ENCODE data around the gene FXYD3.
"Not testable (repeated sequence)": the region's sequence is repeated elsewhere in the genome, so short reads cannot be mapped to it uniquely, and the experiment has no call there.

The FXYD3 gene

GRCh38 chr19:35095667-35096368 is 19.8 kb upstream of the FXYD3 start:
- Histone ChIP-seq H3K27me3 (replicated peaks; ENCODE audit: control insufficient read depth, insufficient read depth, low read length, poor library complexity, severe bottlenecking) (no peaks in the 10 kb centered on the region), H3K9me3 (ENCODE audit: control insufficient read depth, low read length) (no peaks in the 10 kb centered on the region), H3K36me3 (ENCODE audit: control insufficient read depth, insufficient read depth, low read length) (no peaks in the 10 kb centered on the region), H3K4me3 (ENCODE audit: insufficient read depth, low read depth, low read length, poor library complexity, severe bottlenecking) (no peak overlapping the region), H3K4me1 (ENCODE audit: control insufficient read depth, insufficient read depth, low read length, poor library complexity, severe bottlenecking) (no peaks in the 10 kb centered on the region), H3K27ac (ENCODE audit: insufficient read depth, low read length, poor library complexity, severe bottlenecking) (no peak overlapping the region)
- DNase-seq = no peak

DNA sequence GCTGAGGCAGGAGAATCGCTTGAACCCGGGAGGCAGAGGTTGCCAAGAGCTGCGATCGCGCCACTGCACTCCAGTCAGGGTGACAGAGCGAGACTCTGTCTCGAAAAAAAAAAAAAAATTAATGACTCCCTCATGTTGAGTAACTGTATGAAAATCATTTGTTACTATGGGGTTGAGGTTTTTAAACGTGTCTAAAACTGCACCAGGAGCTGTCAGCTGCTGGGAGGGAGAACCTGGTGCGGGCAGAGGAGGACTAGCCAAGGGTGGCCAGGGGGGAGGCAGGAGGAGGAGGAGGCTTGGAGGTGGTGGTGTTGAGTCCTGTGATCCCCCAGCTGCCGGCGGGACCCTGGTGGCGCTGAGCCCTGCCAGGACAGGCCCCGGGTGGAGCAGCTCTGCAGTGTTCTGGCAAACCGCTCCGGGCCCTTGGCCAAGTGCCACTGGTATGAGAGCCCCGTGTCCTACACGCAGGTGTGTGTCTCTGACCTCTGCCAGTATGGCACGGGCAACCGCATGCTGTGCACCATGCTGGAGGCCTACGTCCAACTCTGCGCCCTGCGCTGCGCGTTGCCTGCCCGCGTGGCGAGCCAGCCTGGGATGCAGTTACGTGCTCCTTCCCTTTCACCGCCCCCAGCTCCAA is 17.1 kb upstream of the FXYD3 start:
- Histone ChIP-seq H3K4me3 (ENCODE audit: insufficient read depth, low read depth, low read length, poor library complexity, severe bottlenecking) (no peak overlapping the region), H3K36me3 (ENCODE audit: control insufficient read depth, insufficient read depth, low read length) (no peaks in the 10 kb centered on the region), H3K4me1 (ENCODE audit: control insufficient read depth, insufficient read depth, low read length, poor library complexity, severe bottlenecking) (no peaks in the 10 kb centered on the region), H3K27me3 (replicated peaks; ENCODE audit: control insufficient read depth, insufficient read depth, low read length, poor library complexity, severe bottlenecking) (no peaks in the 10 kb centered on the region), H3K9me3 (ENCODE audit: control insufficient read depth, low read length) (no peaks in the 10 kb centered on the region), H3K27ac (ENCODE audit: insufficient read depth, low read length, poor library complexity, severe bottlenecking) (no peak overlapping the region)
- DNase-seq = no peak

GRCh38 chr19:35099155-35099896 is 16.3 kb upstream of the FXYD3 start:
- Histone ChIP-seq H3K27ac (ENCODE audit: insufficient read depth, low read length, poor library complexity, severe bottlenecking) (no peak overlapping the region), H3K27me3 (replicated peaks; ENCODE audit: control insufficient read depth, insufficient read depth, low read length, poor library complexity, severe bottlenecking) (no peaks in the 10 kb centered on the region), H3K4me1 (ENCODE audit: control insufficient read depth, insufficient read depth, low read length, poor library complexity, severe bottlenecking) (no peaks in the 10 kb centered on the region), H3K36me3 (ENCODE audit: control insufficient read depth, insufficient read depth, low read length) (no peaks in the 10 kb centered on the region), H3K4me3 (ENCODE audit: insufficient read depth, low read depth, low read length, poor library complexity, severe bottlenecking) (no peak overlapping the region), H3K9me3 (ENCODE audit: control insufficient read depth, low read length) (no peaks in the 10 kb centered on the region)
- DNase-seq = no peak

GRCh38 chr19:35099897-35100275 is 15.7 kb upstream of the FXYD3 start:
- no peak for DNase-seq

DNA sequence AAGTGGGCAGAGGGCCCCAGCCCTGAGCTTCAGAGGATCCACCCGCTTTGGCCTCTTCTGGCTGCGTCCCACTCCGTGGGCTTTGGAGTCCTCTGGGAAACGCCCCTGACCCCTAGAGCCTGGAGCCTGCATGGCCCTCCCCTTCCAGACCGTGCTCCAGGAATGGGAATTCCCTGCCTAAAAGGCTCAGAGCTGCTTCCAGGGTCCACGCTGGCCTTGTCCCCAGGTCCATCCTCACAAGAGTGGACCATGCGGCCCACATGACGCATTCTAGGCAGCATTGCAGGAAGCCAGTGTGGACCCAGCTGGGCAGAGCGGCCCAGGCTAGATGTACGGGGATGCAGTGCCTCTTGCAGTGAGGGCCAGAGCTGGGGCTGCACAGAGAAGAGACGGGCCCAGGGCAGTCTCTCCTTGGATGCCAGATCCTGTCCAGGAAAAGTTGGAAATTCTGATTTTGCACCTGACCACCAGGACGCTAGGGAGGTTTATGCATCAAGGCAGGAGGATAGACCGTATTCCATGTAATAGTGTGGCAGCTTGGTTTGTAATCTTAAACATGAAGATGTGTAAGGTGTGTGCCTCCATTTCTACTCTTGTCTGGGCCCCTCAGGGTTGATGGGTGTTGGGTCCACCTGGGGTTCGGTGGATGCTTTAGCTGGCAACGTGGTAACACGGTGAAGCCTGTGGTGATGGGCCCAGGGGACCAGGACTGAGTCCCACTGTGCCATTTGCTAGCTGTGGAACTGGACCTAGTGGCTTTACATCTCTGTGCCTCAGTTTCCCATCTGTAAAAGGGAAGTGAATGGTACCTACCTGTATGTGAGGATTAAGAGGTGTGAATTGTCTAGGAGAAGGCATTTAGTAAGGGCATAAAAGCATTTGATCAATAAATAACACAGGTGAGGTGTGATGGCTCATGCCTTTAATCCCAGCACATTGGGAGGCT is 14.8 kb upstream of the FXYD3 start:
- H3K4me1 ChIP-seq (ENCODE audit: control insufficient read depth, insufficient read depth, low read length, poor library complexity, severe bottlenecking) = no peaks in the 10 kb centered on the region
- no peak for DNase-seq
- no peak overlapping the region for H3K27ac ChIP-seq (ENCODE audit: insufficient read depth, low read length, poor library complexity, severe bottlenecking)
- no peaks in the 10 kb centered on the region for H3K27me3 ChIP-seq (replicated peaks; ENCODE audit: control insufficient read depth, insufficient read depth, low read length, poor library complexity, severe bottlenecking)
- H3K9me3 ChIP-seq (ENCODE audit: control insufficient read depth, low read length) = no peaks in the 10 kb centered on the region
- H3K36me3 ChIP-seq (ENCODE audit: control insufficient read depth, insufficient read depth, low read length) = no peaks in the 10 kb centered on the region
- no peak overlapping the region for H3K4me3 ChIP-seq (ENCODE audit: insufficient read depth, low read depth, low read length, poor library complexity, severe bottlenecking)

More at GRCh38 chr19:35099897-35100275, 15.7 kb upstream of the FXYD3 start:
- Histone ChIP-seq H3K36me3 (ENCODE audit: control insufficient read depth, insufficient read depth, low read length) (no peaks in the 10 kb centered on the region), H3K9me3 (ENCODE audit: control insufficient read depth, low read length) (no peaks in the 10 kb centered on the region), H3K27ac (ENCODE audit: insufficient read depth, low read length, poor library complexity, severe bottlenecking) (no peak overlapping the region), H3K4me3 (ENCODE audit: insufficient read depth, low read depth, low read length, poor library complexity, severe bottlenecking) (no peak overlapping the region), H3K27me3 (replicated peaks; ENCODE audit: control insufficient read depth, insufficient read depth, low read length, poor library complexity, severe bottlenecking) (no peaks in the 10 kb centered on the region), H3K4me1 (ENCODE audit: control insufficient read depth, insufficient read depth, low read length, poor library complexity, severe bottlenecking) (no peaks in the 10 kb centered on the region)

- H3K36me3 ChIP-seq (ENCODE audit: control insufficient read depth, insufficient read depth, low read length); H3K9me3 ChIP-seq (ENCODE audit: control insufficient read depth, low read length); H3K4me1 ChIP-seq (ENCODE audit: control insufficient read depth, insufficient read depth, low read length, poor library complexity, severe bottlenecking); H3K4me3 ChIP-seq (ENCODE audit: insufficient read depth, low read depth, low read length, poor library complexity, severe bottlenecking); H3K27ac ChIP-seq (ENCODE audit: insufficient read depth, low read length, poor library complexity, severe bottlenecking); DNase-seq; H3K27me3 ChIP-seq (replicated peaks; ENCODE audit: control insufficient read depth, insufficient read depth, low read length, poor library complexity, severe bottlenecking): not testable (repeated sequence)
Observed at GRCh38 chr19:35101949-35102348, 13.7 kb upstream of the FXYD3 start.

GRCh38 chr19:35103614-35104013 is 12.0 kb upstream of the FXYD3 start:
- not testable (repeated sequence) for DNase-seq; H3K4me1 ChIP-seq (ENCODE audit: control insufficient read depth, insufficient read depth, low read length, poor library complexity, severe bottlenecking); H3K9me3 ChIP-seq (ENCODE audit: control insufficient read depth, low read length); H3K27ac ChIP-seq (ENCODE audit: insufficient read depth, low read length, poor library complexity, severe bottlenecking); H3K4me3 ChIP-seq (ENCODE audit: insufficient read depth, low read depth, low read length, poor library complexity, severe bottlenecking); H3K27me3 ChIP-seq (replicated peaks; ENCODE audit: control insufficient read depth, insufficient read depth, low read length, poor library complexity, severe bottlenecking); H3K36me3 ChIP-seq (ENCODE audit: control insufficient read depth, insufficient read depth, low read length)

DNA sequence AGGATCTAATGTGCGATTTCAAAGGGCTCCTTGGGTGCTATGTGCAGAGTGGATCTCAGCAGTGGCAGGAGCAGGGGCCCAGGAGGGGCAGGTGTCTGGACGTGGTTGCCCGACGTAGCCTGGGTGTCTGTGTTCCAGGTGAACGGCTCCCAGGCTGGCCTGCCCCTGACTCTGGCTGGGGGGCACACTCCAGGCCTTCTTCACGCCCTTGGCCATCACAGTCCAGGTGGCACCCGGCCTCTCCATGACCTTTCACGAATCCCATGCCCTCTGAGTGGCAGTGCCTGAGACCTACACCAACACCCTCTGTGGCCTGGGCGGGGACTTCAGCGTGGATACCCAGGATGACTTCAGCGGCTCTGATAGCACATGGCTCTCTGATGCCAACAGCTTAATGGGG is 11.3 kb upstream of the FXYD3 start:
- Histone ChIP-seq H3K27ac (ENCODE audit: insufficient read depth, low read length, poor library complexity, severe bottlenecking) (no peak overlapping the region), H3K27me3 (replicated peaks; ENCODE audit: control insufficient read depth, insufficient read depth, low read length, poor library complexity, severe bottlenecking) (no peaks in the 10 kb centered on the region), H3K36me3 (ENCODE audit: control insufficient read depth, insufficient read depth, low read length) (no peaks in the 10 kb centered on the region), H3K4me1 (ENCODE audit: control insufficient read depth, insufficient read depth, low read length, poor library complexity, severe bottlenecking) (no peaks in the 10 kb centered on the region), H3K9me3 (ENCODE audit: control insufficient read depth, low read length) (no peaks in the 10 kb centered on the region), H3K4me3 (ENCODE audit: insufficient read depth, low read depth, low read length, poor library complexity, severe bottlenecking) (no peak overlapping the region)
- DNase-seq = no peak

GRCh38 chr19:35105047-35105410 is 10.6 kb upstream of the FXYD3 start:
- no peaks in the 10 kb centered on the region for H3K4me1 ChIP-seq (ENCODE audit: control insufficient read depth, insufficient read depth, low read length, poor library complexity, severe bottlenecking)
- DNase-seq = no peak

More at GRCh38 chr19:35105047-35105410, 10.6 kb upstream of the FXYD3 start:
- H3K4me3 ChIP-seq (ENCODE audit: insufficient read depth, low read depth, low read length, poor library complexity, severe bottlenecking) = no peak overlapping the region
- H3K27ac ChIP-seq (ENCODE audit: insufficient read depth, low read length, poor library complexity, severe bottlenecking) = no peak overlapping the region
- no peaks in the 10 kb centered on the region for H3K9me3 ChIP-seq (ENCODE audit: control insufficient read depth, low read length)
- H3K27me3 ChIP-seq (replicated peaks; ENCODE audit: control insufficient read depth, insufficient read depth, low read length, poor library complexity, severe bottlenecking) = no peaks in the 10 kb centered on the region
- no peaks in the 10 kb centered on the region for H3K36me3 ChIP-seq (ENCODE audit: control insufficient read depth, insufficient read depth, low read length)
